HepG2 (cell line): ENCODE measurements around the gene FBH1. TPM values are rescaled to one million over a fixed set of nuclear protein-coding genes. Genes with fewer than 3 reads are reported as not detected.
"Not testable (repeated sequence)": the region's sequence is repeated elsewhere in the genome, so short reads cannot be mapped to it uniquely, and the experiment has no call there.

Experiments used
- ATAC-seq: fragments of 200-7000 bp; cut with Tn5 transposase; 3 replicates; pipeline ENCODE4 v1.9.1; 2020; ENCODE audit warnings: mild to moderate bottlenecking, moderate library complexity
- BruUV-seq: library from RNA; stranded (reverse); fragments of 400-500 nt; replicated peaks from 2 replicates; lab custom pipeline; 2021; lab: Mats Ljungman, UMichigan
- CTCF ChIA-PET: fragments of 300-600 bp; formaldehyde crosslinking; extraction: SDS; loops from one replicate; lab custom pipeline; 2021; ENCODE audit warnings: low total read pairs, inconsistent platforms, low intra/inter-chr PET ratio; lab: Yijun Ruan, JAX
- POLR2A ChIA-PET: fragments of 350-600 bp; sonication (Branson Sonifier 250); formaldehyde crosslinking; loops from one replicate; lab custom pipeline; 2020; ENCODE audit warnings: antibody characterized with exemption, inconsistent platforms; lab: Yijun Ruan, JAX
- DNase-seq: peaks from one replicate; pipeline ENCODE4 v3.0.0-alpha.2; 2015; ENCODE audit warnings: low spot score
- FAIRE-seq: peaks from 3 replicates; lab custom pipeline; 2011; peaks lifted over from hg19 to GRCh38; lab: Jason Lieb, UNC
- H2AFZ ChIP-seq: one replicate; pipeline ENCODE4 v1.6.1; 2011; ENCODE audit warnings: low read length, inconsistent platforms
- H3K27ac ChIP-seq: fragments of 300-600 bp; 3 replicates; pipeline ENCODE4 v1.8.0; 2011; ENCODE audit warnings: mixed run types, mild to moderate bottlenecking, mixed read lengths, low read length, inconsistent platforms; ENCODE audit not compliant: insufficient read depth; ENCODE audit errors: extremely low read length
- H3K27me3 ChIP-seq, 2 experiments: fragments of 200-600 bp in 1 of 2; 2 replicates in 1 of 2; 3 replicates in 1 of 2; pipeline versions ENCODE4 v1.6.0 to v1.8.0; 2011; ENCODE audit warnings: low read length in 2 of 2, mild to moderate bottlenecking in 2 of 2, moderate library complexity in 2 of 2, inconsistent platforms in 1 of 2; ENCODE audit not compliant: insufficient read depth in 2 of 2, control insufficient read depth in 1 of 2
- H3K36me3 ChIP-seq, 2 experiments: fragments of 200-600 bp in 1 of 2; replicated peaks in 1 of 2; 2 replicates in 1 of 2; 3 replicates in 1 of 2; pipeline versions ENCODE4 v1.5.1 to v1.8.0; 2011; ENCODE audit warnings: low read length in 2 of 2, inconsistent platforms in 1 of 2; ENCODE audit not compliant: insufficient read depth in 2 of 2, control insufficient read depth in 1 of 2
- H3K4me1 ChIP-seq: 2 replicates; pipeline ENCODE4 v1.5.1; 2012; ENCODE audit warnings: low read length, inconsistent platforms; ENCODE audit not compliant: insufficient read depth
- H3K4me2 ChIP-seq: 2 replicates; pipeline ENCODE4 v1.6.0; 2011; ENCODE audit warnings: low read depth, low read length, inconsistent platforms
- H3K4me3 ChIP-seq, 3 experiments: fragments of 200-600 bp in 1 of 3; sonication (generic), shearing (Covaris generic) in 1 of 3; replicated peaks in 1 of 3; 2 replicates each; pipeline ENCODE4 v1.5.1; 2011 to 2016; ENCODE audit warnings: low read length in 3 of 3, inconsistent platforms in 2 of 3, low read depth in 2 of 3, mild to moderate bottlenecking in 2 of 3, control low read depth in 1 of 3, mixed read lengths in 1 of 3; ENCODE audit not compliant: insufficient read depth in 1 of 3
- H3K79me2 ChIP-seq: one replicate; pipeline ENCODE4 v1.6.1; 2011; ENCODE audit warnings: low read length, inconsistent platforms; ENCODE audit not compliant: insufficient read depth
- H3K9ac ChIP-seq: 2 replicates; pipeline ENCODE4 v1.6.0; 2011; ENCODE audit warnings: mild to moderate bottlenecking, low read depth, low read length, inconsistent platforms; ENCODE audit not compliant: insufficient read depth
- H3K9me3 ChIP-seq: 2 replicates; pipeline ENCODE4 v1.5.1; 2012; ENCODE audit warnings: mild to moderate bottlenecking, low read length
- H4K20me1 ChIP-seq: 2 replicates; pipeline ENCODE4 v1.6.0; 2011; ENCODE audit warnings: inconsistent platforms, mild to moderate bottlenecking, low read length, moderate library complexity; ENCODE audit not compliant: insufficient read depth
- ISL2 ChIP-seq: sonication (generic); formaldehyde crosslinking; IDR thresholded peaks from 2 replicates; pipeline ENCODE4 v1.5.0; 2020; ENCODE audit warnings: missing genetic modification reagents
- MEIS1 ChIP-seq: sonication (generic); formaldehyde crosslinking; IDR thresholded peaks from 2 replicates; pipeline ENCODE4 v1.9.0; 2021; ENCODE audit warnings: mild to moderate bottlenecking, missing genetic modification reagents, moderate library complexity, borderline replicate concordance
- NCOA1 ChIP-seq: sonication (generic); formaldehyde crosslinking; IDR thresholded peaks from 2 replicates; pipeline ENCODE4 v1.9.0; 2021; ENCODE audit warnings: missing genetic modification reagents
- NCOA5 ChIP-seq: sonication (generic); formaldehyde crosslinking; IDR thresholded peaks from 2 replicates; pipeline ENCODE4 v1.4.0; 2020; ENCODE audit warnings: missing genetic modification reagents
- PAF1 ChIP-seq: IDR thresholded peaks from 2 replicates; pipeline ENCODE4 v1.6.1; 2016; ENCODE audit warnings: missing genetic modification reagents, missing compliant biosample characterization
- REL ChIP-seq: sonication (generic); formaldehyde crosslinking; conservative IDR thresholded peaks from 2 replicates; pipeline ENCODE4 v1.8.0; 2022; ENCODE audit warnings: mild to moderate bottlenecking, missing genetic modification reagents, moderate library complexity
- ZNF44 ChIP-seq: sonication (generic); formaldehyde crosslinking; IDR thresholded peaks from 2 replicates; pipeline ENCODE4 v1.5.1; 2020; ENCODE audit warnings: mild to moderate bottlenecking, missing genetic modification reagents
- WGBS: methylation state at CpG from one replicate; pipeline ENCODE4 v1.1.6; 2017; ENCODE audit warnings: low lambda C conversion rate; 5-methylcytosine and 5-hydroxymethylcytosine counted together
- in situ Hi-C: cut with HindIII; loops from 2 replicates; pipeline ENCODE4 v1.10.0; 2017; ENCODE audit warnings: low pct_unique_long_range_greater_than_20kb; ENCODE audit not compliant: extremely low pct_ligation_motif_present
- intact Hi-C: fragments of 100-400 bp; cut with micrococcal nuclease; formaldehyde crosslinking; loops from one replicate; pipeline ENCODE4 v1.10.0; 2022; ENCODE audit not compliant: unreplicated experiment
- polyA plus RNA-seq, 8 experiments: library from polyadenylated mRNA; depleted of rRNA in 3 of 8; stranded (reverse) in 7 of 8; unstranded in 1 of 8; fragments of >200 nt; fragmentation: Illumina TruSeq in 4 of 8; extraction: Trizol in 4 of 8; gene quantifications; 2 replicates each; pipeline versions ENCODE4 v1.2.1 to v1.2.3, GENCODE V29; 2011 to 2016; ENCODE audit warnings: low read depth in 4 of 8, missing spikeins in 1 of 8, mixed read lengths in 1 of 8; ENCODE audit not compliant: insufficient read depth in 1 of 8
- total RNA-seq, 5 experiments: library from RNA; depleted of rRNA; stranded (reverse); fragments of >200 nt; fragmentation: Illumina TruSeq; extraction: Trizol; gene quantifications; 2 replicates each; pipeline ENCODE4 v1.2.3, GENCODE V29; 2016; ENCODE audit warnings: low read depth in 1 of 5
- TF ChIP-seq, protein P1 (sequence below): sonication (generic); formaldehyde crosslinking; IDR thresholded peaks from 2 replicates; pipeline ENCODE4 v1.4.0; 2020; ENCODE audit warnings: missing genetic modification reagents, borderline replicate concordance

FBH1 gene
- total and polyA plus RNA-seq, 2 of the 13 experiments (the other 11 are each of a cell fraction or from before 2014, with no cell fraction given): 48.8 to 60.3 TPM

DNA sequence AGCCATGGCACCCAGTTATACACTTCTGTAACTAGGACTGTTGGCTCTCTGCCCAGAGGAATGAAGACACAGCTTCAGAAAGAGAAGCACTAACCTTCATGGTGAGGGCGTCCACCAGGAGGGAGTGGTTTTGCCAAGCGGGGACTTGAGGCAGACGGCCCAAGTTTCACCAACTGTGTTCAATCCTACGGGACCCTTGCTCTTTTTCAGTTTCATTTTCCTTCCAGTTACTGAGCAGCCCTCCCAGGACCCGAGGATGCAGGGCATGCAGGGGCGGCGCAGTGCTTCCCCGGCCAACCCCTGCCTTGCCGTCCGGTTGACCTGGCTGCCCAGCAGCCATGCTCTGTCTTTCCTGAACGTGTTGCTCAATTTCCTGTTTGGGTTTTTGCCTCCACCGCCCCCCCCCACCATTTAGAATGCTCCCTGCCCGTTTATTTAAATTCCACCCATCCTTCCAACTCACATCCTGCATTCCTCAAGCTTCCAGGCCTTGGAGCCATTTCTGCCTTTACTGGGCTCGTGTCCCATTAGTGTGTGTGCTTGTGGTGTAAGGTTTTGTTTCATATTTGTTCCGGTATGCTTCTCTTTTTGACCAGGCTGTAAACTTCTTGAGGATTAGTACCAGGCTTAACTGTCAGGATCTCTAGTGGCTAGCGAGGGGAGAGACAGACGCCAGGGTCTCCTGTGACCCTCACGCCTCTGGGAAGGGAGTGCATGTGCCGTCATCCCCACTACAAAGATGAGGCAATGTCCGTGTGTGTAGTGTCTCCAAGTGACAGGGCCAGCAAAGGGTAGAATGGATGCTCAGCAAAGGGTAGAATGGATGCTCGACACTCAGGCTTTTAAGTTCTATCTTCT, 55.7 kb downstream of the FBH1 start (continued):
- TF ChIP-seq MEIS1 (CRISPR knock-in tag): no peak
- no peak for TF ChIP-seq NCOA1 (CRISPR knock-in tag)
- TF ChIP-seq, protein P1, sequence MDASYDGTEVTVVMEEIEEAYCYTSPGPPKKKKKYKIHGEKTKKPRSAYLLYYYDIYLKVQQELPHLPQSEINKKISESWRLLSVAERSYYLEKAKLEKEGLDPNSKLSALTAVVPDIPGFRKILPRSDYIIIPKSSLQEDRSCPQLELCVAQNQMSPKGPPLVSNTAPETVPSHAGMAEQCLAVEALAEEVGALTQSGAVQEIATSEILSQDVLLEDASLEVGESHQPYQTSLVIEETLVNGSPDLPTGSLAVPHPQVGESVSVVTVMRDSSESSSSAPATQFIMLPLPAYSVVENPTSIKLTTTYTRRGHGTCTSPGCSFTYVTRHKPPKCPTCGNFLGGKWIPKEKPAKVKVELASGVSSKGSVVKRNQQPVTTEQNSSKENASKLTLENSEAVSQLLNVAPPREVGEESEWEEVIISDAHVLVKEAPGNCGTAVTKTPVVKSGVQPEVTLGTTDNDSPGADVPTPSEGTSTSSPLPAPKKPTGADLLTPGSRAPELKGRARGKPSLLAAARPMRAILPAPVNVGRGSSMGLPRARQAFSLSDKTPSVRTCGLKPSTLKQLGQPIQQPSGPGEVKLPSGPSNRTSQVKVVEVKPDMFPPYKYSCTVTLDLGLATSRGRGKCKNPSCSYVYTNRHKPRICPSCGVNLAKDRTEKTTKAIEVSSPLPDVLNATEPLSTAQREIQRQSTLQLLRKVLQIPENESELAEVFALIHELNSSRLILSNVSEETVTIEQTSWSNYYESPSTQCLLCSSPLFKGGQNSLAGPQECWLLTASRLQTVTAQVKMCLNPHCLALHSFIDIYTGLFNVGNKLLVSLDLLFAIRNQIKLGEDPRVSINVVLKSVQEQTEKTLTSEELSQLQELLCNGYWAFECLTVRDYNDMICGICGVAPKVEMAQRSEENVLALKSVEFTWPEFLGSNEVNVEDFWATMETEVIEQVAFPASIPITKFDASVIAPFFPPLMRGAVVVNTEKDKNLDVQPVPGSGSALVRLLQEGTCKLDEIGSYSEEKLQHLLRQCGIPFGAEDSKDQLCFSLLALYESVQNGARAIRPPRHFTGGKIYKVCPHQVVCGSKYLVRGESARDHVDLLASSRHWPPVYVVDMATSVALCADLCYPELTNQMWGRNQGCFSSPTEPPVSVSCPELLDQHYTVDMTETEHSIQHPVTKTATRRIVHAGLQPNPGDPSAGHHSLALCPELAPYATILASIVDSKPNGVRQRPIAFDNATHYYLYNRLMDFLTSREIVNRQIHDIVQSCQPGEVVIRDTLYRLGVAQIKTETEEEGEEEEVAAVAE (CRISPR knock-in tag): no peak
- TF ChIP-seq REL (CRISPR knock-in tag): no peak
- TF ChIP-seq ZNF44 (CRISPR knock-in tag): no peak
- no peak for TF ChIP-seq ISL2 (CRISPR knock-in tag)
- no peak for TF ChIP-seq PAF1 (CRISPR knock-in tag)
- TF ChIP-seq NCOA5 (CRISPR knock-in tag): no peak

DNA sequence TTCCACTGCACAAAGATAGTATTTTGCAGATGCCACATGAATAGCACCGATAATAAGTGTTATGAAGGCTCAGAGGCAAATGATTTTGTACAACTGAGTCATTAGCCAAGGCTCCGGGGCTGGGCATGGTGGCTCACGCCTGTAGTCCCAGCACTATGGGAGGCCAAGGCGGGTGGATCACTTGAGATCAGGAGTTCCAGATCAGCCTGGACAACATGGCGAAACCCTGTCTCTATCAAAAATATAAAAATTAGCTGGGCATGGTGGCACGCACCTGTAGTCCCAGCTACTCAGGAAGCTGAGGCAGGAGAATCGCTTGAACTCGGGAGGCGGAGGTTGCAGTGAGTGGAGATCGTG, 56.4 kb downstream of the FBH1 start:
- H3K9ac ChIP-seq, H3K9me3 ChIP-seq, FAIRE-seq, H3K36me3 ChIP-seq, CTCF ChIA-PET, H3K4me3 ChIP-seq, H2AFZ ChIP-seq, H3K79me2 ChIP-seq, H3K27ac ChIP-seq, DNase-seq, in situ Hi-C loops, H4K20me1 ChIP-seq, POLR2A ChIA-PET, BruUV-seq, ATAC-seq: not testable (repeated sequence)
- H3K27me3 ChIP-seq: peaks cover 5 to 56% of the 10 kb centered on the region in 2 experiments
- WGBS: 45% methylated on average over 8 of the region's 10 CpGs
- intact Hi-C loops: loop anchor here (5.0 to 10.0 kb wide), 2 partner anchors 66 to 138 kb away; partner anchors contain the start of gene RBM17
- peaks cover 33% of the 10 kb centered on the region for H3K4me1 ChIP-seq
- peak overlapping the region; percentile 75 for H3K4me2 ChIP-seq
